ENCODE data around the gene PRPF8. TPM values are rescaled to one million over a fixed set of nuclear protein-coding genes. Genes with fewer than 3 reads are reported as not detected.

PRPF8 gene
- total and polyA plus RNA-seq, 2 donors (not counting 1 experiment from before 2014, with no cell fraction given) = 177 to 423 TPM

DNA sequence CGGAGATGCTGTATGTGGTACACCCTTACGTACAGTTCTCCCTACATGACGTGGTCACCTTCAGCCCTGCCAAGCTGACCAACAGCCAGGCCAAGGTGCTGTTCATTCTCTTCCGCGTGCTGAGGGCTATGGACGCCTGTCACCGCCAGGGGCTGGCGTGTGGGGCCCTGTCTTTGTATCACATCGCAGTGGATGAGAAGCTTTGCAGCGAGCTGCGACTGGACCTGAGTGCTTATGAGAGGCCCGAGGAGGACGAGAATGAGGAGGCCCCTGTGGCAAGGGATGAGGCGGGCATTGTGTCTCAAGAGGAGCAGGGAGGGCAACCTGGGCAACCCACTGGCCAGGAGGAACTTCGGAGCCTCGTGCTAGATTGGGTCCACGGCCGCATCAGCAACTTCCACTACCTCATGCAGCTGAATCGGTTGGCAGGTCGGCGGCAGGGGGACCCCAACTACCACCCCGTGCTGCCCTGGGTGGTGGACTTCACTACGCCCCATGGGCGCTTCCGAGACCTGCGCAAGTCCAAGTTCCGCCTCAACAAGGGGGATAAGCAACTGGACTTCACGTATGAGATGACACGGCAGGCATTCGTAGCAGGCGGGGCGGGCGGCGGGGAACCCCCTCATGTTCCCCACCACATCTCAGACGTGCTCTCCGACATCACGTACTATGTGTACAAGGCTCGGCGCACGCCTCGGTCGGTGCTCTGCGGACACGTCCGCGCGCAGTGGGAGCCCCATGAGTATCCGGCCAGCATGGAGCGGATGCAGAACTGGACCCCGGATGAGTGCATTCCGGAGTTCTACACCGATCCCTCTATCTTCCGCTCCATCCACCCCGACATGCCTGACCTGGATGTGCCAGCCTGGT lies 41.2 kb upstream of the PRPF8 start:
- peak overlapping the region in 3 of 5 experiments; percentile 61 to 73 (median 71) for H3K4me3 ChIP-seq (ENCODE audit: control extremely low read depth in 1 of 5, extremely low read depth in 1 of 5, insufficient read depth in 1 of 5, low read depth in 2 of 5, low read length in 4 of 5)
- H3K9me3 ChIP-seq (ENCODE audit: control extremely low read depth in 1 of 3, control insufficient read depth in 2 of 3, insufficient read depth in 1 of 3, low read length in 2 of 3) = no peaks in the 10 kb centered on the region
- H3K79me2 ChIP-seq (ENCODE audit: control insufficient read depth, insufficient read depth, low read length) = peaks cover 36% of the 10 kb centered on the region
- peaks cover 60% of the 10 kb centered on the region for H4K20me1 ChIP-seq (ENCODE audit: control insufficient read depth, insufficient read depth, low read length, poor library complexity, severe bottlenecking)
- 96% methylated on average over 52 of the region's 54 CpGs for whole genome bisulfite sequencing (ENCODE audit: insufficient coverage)
- Mint-ChIP-seq H3K4me1 (peaks cover 51% of the 10 kb centered on the region), H3K9me3 (ENCODE audit: insufficient read depth) (no peaks in the 10 kb centered on the region), H3K27me3 (no peaks in the 10 kb centered on the region), H3K27ac (peak overlapping the region; percentile 86), H3K4me3 (peak overlapping the region; percentile 83)
- peaks cover 0 to 29% of the 10 kb centered on the region in 2 experiments for H3K36me3 ChIP-seq (replicated peaks in 1 of 2; ENCODE audit: control extremely low read depth in 1 of 2, control insufficient read depth in 1 of 2, extremely low read depth in 1 of 2, insufficient read depth in 2 of 2, low read length in 1 of 2)
- peaks cover 25 to 55% of the 10 kb centered on the region in 2 donors for H3K4me1 ChIP-seq (ENCODE audit: control insufficient read depth in 2 of 2, insufficient read depth in 2 of 2, low read length in 2 of 2)
- intact Hi-C loops (cut with micrococcal nuclease) = no loop called here
- H3K27ac ChIP-seq (ENCODE audit: low read length in 2 of 2) = no peak overlapping the region
- no peak for TF ChIP-seq EZH2 (IDR thresholded peaks at IDR 0.05; ENCODE audit: borderline replicate concordance, insufficient read depth, low read depth, low read length, poor library complexity, severe bottlenecking)
- TF ChIP-seq, protein P1, sequence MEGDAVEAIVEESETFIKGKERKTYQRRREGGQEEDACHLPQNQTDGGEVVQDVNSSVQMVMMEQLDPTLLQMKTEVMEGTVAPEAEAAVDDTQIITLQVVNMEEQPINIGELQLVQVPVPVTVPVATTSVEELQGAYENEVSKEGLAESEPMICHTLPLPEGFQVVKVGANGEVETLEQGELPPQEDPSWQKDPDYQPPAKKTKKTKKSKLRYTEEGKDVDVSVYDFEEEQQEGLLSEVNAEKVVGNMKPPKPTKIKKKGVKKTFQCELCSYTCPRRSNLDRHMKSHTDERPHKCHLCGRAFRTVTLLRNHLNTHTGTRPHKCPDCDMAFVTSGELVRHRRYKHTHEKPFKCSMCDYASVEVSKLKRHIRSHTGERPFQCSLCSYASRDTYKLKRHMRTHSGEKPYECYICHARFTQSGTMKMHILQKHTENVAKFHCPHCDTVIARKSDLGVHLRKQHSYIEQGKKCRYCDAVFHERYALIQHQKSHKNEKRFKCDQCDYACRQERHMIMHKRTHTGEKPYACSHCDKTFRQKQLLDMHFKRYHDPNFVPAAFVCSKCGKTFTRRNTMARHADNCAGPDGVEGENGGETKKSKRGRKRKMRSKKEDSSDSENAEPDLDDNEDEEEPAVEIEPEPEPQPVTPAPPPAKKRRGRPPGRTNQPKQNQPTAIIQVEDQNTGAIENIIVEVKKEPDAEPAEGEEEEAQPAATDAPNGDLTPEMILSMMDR (IDR thresholded peaks at IDR 0.05) = no peak
- peak overlapping the region; percentile 87 for H3K9ac ChIP-seq (ENCODE audit: low read length)
- ATAC-seq (ENCODE audit: low read depth) (no peak), DNase-seq (no peak)
- ChIA-PET POLR2A (interaction anchor here (1.6 kb wide), 1 partner anchor 9 kb away, joined by 7 read pairs; no protein-coding TSS in a partner anchor), CTCF (interaction anchor here (1.3 to 12.4 kb wide), 2 partner anchors 12 to 59 kb away, joined by 5 to 397 read pairs; no protein-coding TSS in a partner anchor)
- peak overlapping the region; percentile 99 for H3K4me2 ChIP-seq (replicated peaks; ENCODE audit: low read depth, low read length, poor library complexity, severe bottlenecking)
- H3K27me3 ChIP-seq (replicated peaks in 1 of 4; ENCODE audit: control extremely low read depth in 1 of 4, control insufficient read depth in 3 of 4, insufficient read depth in 4 of 4, low read length in 3 of 4) = no peaks in the 10 kb centered on the region
- no peak overlapping the region for H2AFZ ChIP-seq (ENCODE audit: insufficient read depth, low read depth, low read length, poor library complexity, severe bottlenecking)

Data from B cell (primary cell).